Thyroid gland (tissue), 4 donors: Measurements from ENCODE around the gene NAXD. TPM values are rescaled to one million over a fixed set of nuclear protein-coding genes. Genes with fewer than 3 reads are reported as not detected.

ENCODE experiments used
- DNase-seq, 2 donors: peaks; one replicate each; pipeline ENCODE4 v3.0.0-alpha.2; 2019
- H3K27ac ChIP-seq, 3 donors: fragments of 200-600 bp; sonication (generic); 1 replicate in 2 of 3; 2 replicates in 1 of 3; pipeline ENCODE4 v1.5.1; 2016 to 2019; ENCODE audit warnings: mild to moderate bottlenecking in 1 of 3, moderate library complexity in 1 of 3
- H3K27me3 ChIP-seq: fragments of 200-600 bp; sonication (generic); one replicate; pipeline ENCODE4 v1.5.1; 2019
- H3K36me3 ChIP-seq, 2 donors: fragments of 200-600 bp; sonication (generic); one replicate each; pipeline ENCODE4 v1.5.1; 2016 to 2019
- H3K4me1 ChIP-seq, 2 donors: fragments of 200-600 bp; sonication (generic); one replicate each; pipeline ENCODE4 v1.5.1; 2017 to 2019
- H3K4me3 ChIP-seq, 3 donors: fragments of 200-600 bp; sonication (generic); replicated peaks in 1 of 3; 1 replicate in 2 of 3; 2 replicates in 1 of 3; pipeline ENCODE4 v1.5.1; 2016; ENCODE audit warnings: mild to moderate bottlenecking in 1 of 3
- H3K9me3 ChIP-seq: fragments of 200-600 bp; sonication (generic); one replicate; pipeline ENCODE4 v1.5.1; 2017
- POLR2A ChIP-seq, 2 donors: fragments of 450-650 bp; IDR thresholded peaks; one replicate each; pipeline ENCODE4 v1.6.1; 2017; ENCODE audit warnings: antibody characterized with exemption in 2 of 2, mild to moderate bottlenecking in 2 of 2, moderate library complexity in 1 of 2
- WGBS, 2 donors: methylation state at CpG; one replicate each; pipeline ENCODE4 v1.1.5; 2017; 5-methylcytosine and 5-hydroxymethylcytosine counted together
- intact Hi-C: fragments of 100-400 bp; cut with DNase I; formaldehyde crosslinking; loops from one replicate; pipeline ENCODE4 v1.15.1; 2023
- total RNA-seq, 4 donors: library from RNA; depleted of rRNA; stranded (reverse); fragments of >200 nt; gene quantifications; one replicate each; pipeline ENCODE4 v1.2.3, GENCODE V29; 2016
- TF ChIP-seq, protein P1 (sequence below), 6 experiments: fragments of 200-600 bp in 3 of 6; fragments of 450-650 bp in 3 of 6; sonication (generic) in 3 of 6; IDR thresholded peaks; one replicate each; pipeline ENCODE4 v1.5.1; 2016 to 2019; ENCODE audit warnings: antibody characterized with exemption in 6 of 6, mild to moderate bottlenecking in 2 of 6, inconsistent platforms in 1 of 6, moderate library complexity in 1 of 6

Gene NAXD
- total RNA-seq, 4 donors from 2014 or later, result 38.2 to 46.6 (median 42.8) TPM

DNA sequence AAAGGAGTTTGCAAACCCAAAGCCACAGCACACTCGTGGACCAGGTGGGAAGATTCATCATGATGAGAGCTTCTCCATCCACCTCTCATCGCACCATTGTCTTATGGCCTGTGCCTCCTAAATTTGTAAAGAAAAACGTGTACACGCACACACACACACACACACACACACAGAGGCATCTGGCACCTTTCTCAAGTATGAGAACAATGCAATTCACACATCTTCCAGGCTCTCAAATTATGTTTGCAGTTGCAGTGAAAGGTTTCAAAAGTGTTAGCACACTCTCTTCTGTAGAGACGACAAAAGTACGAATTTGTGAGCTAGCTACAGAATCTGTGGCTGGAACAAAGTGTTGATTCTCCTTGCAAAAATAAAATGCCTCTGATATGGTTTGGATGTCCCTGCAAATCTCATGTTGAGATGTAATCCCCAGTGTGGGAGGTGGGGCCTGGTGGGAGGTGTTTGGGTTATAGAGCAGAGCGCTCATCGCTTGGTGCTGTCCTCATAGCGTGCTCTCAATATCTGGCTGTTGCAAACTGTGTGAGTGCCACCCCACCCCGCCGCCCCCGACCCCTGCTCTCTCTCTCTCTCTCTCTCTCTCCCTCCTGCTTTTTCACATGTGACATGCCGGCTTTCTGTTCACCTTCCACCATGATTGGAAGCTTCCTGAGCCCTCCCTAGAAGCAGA lies 32.0 kb upstream of the NAXD start:
- no peak for DNase-seq
- WGBS, 2 donors, result 84 to 90% methylated on average over 13 of the region's 13 CpGs
- H3K9me3 ChIP-seq, result no peaks in the 10 kb centered on the region
- H3K36me3 ChIP-seq, result no peaks in the 10 kb centered on the region
- no peak overlapping the region for H3K27ac ChIP-seq
- intact Hi-C loops, result no loop called here
- TF ChIP-seq, protein P1, sequence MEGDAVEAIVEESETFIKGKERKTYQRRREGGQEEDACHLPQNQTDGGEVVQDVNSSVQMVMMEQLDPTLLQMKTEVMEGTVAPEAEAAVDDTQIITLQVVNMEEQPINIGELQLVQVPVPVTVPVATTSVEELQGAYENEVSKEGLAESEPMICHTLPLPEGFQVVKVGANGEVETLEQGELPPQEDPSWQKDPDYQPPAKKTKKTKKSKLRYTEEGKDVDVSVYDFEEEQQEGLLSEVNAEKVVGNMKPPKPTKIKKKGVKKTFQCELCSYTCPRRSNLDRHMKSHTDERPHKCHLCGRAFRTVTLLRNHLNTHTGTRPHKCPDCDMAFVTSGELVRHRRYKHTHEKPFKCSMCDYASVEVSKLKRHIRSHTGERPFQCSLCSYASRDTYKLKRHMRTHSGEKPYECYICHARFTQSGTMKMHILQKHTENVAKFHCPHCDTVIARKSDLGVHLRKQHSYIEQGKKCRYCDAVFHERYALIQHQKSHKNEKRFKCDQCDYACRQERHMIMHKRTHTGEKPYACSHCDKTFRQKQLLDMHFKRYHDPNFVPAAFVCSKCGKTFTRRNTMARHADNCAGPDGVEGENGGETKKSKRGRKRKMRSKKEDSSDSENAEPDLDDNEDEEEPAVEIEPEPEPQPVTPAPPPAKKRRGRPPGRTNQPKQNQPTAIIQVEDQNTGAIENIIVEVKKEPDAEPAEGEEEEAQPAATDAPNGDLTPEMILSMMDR (IDR thresholded peaks at IDR 0.05), result no peak
- no peak for TF ChIP-seq POLR2A (IDR thresholded peaks at IDR 0.05)
- H3K27me3 ChIP-seq, result no peaks in the 10 kb centered on the region
- H3K4me3 ChIP-seq, result no peak overlapping the region
- H3K4me1 ChIP-seq, result no peaks in the 10 kb centered on the region

DNA sequence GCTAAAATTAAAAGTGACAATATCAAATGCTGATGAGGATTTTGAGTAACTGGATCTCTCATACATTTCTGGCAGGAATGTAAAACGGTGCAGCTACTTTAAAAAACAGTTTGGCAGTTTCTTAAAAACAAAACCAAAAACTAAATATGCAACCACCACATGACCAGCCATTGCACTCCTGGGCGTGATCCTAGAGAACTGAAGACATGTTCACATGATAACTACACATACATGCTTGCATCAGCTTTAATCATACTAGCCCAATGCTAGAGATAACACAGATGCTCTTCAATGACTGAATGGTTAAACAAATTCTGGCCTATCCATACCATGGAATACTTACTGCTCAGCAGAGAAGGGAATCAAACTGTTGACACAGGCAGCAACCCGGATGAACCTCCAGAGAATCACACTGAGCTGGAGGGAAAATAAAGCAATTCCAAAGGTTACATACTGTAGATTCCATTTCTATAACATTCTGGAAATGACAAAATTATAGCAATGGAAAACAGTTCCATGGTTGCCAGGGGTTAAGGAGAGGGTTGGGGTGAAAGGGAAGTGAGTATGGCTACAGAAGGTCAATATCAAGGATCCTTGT lies 25.5 kb upstream of the NAXD start:
- no peaks in the 10 kb centered on the region for H3K9me3 ChIP-seq
- no peak overlapping the region for H3K27ac ChIP-seq
- H3K4me3 ChIP-seq, result no peak overlapping the region
- DNase-seq, result no peak
- 68 to 71% methylated on average over 3 of the region's 3 CpGs for WGBS, 2 donors
- H3K4me1 ChIP-seq, result no peaks in the 10 kb centered on the region
- H3K36me3 ChIP-seq, result no peaks in the 10 kb centered on the region
- TF ChIP-seq, protein P1 (IDR thresholded peaks at IDR 0.05), result no peak
- TF ChIP-seq POLR2A (IDR thresholded peaks at IDR 0.05), result no peak
- intact Hi-C loops, result loop anchor here (5.0 kb wide), 1 partner anchor 227 kb away; no protein-coding TSS in a partner anchor
- H3K27me3 ChIP-seq, result no peaks in the 10 kb centered on the region

DNA sequence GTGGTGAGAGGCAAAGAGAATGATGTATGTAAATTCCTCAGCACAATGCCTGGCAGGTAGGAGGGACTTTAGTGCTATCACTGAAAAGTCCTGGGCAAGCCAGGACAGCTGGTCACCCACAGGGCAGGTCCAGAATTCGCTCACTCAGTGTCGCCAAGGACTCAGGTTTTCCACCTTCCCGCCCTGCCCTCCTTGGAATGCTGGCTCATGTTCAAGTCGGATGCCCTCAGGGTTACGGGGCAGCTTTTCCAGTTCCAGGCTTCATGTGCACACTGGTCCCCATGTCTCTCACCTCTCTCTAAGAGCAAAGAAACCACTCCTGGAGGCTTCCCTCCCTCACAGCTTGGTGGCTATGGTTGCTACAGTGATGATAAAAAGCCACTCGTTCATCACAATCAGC lies 24.8 kb upstream of the NAXD start:
- TF ChIP-seq, protein P1 (IDR thresholded peaks at IDR 0.05), result no peak
- no peak for TF ChIP-seq POLR2A (IDR thresholded peaks at IDR 0.05)
- no peaks in the 10 kb centered on the region for H3K9me3 ChIP-seq
- no peaks in the 10 kb centered on the region for H3K4me1 ChIP-seq
- WGBS, 2 donors, result 68 to 85% methylated on average over 6 of the region's 6 CpGs
- H3K36me3 ChIP-seq, result no peaks in the 10 kb centered on the region
- H3K27ac ChIP-seq, result no peak overlapping the region
- H3K27me3 ChIP-seq, result no peaks in the 10 kb centered on the region
- no peak for DNase-seq
- intact Hi-C loops, result loop anchor here (5.0 kb wide), 1 partner anchor 227 kb away; no protein-coding TSS in a partner anchor
- H3K4me3 ChIP-seq, result no peak overlapping the region

GRCh38 chr13:110592665-110593064 lies 22.7 kb upstream of the NAXD start:
- WGBS, 2 donors, result 85 to 89% methylated on average over 2 of the region's 2 CpGs
- no peaks in the 10 kb centered on the region for H3K9me3 ChIP-seq
- no peak overlapping the region for H3K4me3 ChIP-seq
- no peak overlapping the region for H3K27ac ChIP-seq
- no peaks in the 10 kb centered on the region for H3K36me3 ChIP-seq
- DNase-seq, result no peak
- TF ChIP-seq POLR2A (IDR thresholded peaks at IDR 0.05), result no peak
- TF ChIP-seq, protein P1 (IDR thresholded peaks at IDR 0.05), result no peak
- no peaks in the 10 kb centered on the region for H3K27me3 ChIP-seq
- intact Hi-C loops, result loop anchor here (5.0 kb wide), 1 partner anchor 225 kb away; no protein-coding TSS in a partner anchor
- H3K4me1 ChIP-seq, result no peaks in the 10 kb centered on the region
